Fibroblast of gingiva (primary cell): Measurements from ENCODE around the gene SLC38A10.

Source experiments
- DNase-seq: peaks from one replicate; pipeline ENCODE4 v3.0.0-alpha.2; 2011; ENCODE audit warnings: low read depth

SLC38A10 gene

DNA sequence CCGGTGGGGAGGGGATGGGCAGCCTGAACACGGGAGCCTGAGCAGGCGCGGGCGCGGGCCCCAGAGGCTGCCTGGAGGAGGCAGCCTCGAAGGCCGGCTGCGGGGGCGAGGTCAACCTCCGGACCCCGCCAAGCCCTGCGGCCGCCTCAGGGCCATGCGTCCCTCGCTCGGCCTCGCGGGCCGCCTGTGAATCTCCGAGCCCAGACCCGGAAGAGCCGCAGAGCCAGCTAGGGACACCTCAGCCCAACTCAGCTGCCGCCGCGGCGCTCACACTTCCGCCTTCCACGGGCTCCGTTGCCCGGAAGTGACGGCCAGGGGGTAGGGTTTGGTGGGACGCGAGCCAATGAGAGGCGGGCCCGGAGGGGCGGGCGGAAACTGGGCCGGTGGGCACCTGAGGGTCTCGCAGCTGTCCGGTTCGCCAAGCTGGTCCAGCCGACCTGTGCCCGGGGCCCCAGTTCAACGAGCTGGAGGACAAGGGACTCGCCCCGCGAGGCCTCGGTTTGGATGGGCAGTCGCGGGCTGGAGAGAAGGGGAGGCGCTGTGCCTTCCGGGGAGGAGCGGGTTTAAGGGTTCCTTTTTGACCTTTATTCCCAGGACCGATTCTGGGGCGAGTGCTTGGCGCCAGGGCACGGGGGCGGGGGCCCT, at the start of gene SLC38A10:
TSS of gene SLC38A10 (minus strand) at position 277 of the 645 bp plus-strand sequence. CDS start 386 bp downstream, outside the sequence.
- DNase-seq: peak; percentile 75

DNA sequence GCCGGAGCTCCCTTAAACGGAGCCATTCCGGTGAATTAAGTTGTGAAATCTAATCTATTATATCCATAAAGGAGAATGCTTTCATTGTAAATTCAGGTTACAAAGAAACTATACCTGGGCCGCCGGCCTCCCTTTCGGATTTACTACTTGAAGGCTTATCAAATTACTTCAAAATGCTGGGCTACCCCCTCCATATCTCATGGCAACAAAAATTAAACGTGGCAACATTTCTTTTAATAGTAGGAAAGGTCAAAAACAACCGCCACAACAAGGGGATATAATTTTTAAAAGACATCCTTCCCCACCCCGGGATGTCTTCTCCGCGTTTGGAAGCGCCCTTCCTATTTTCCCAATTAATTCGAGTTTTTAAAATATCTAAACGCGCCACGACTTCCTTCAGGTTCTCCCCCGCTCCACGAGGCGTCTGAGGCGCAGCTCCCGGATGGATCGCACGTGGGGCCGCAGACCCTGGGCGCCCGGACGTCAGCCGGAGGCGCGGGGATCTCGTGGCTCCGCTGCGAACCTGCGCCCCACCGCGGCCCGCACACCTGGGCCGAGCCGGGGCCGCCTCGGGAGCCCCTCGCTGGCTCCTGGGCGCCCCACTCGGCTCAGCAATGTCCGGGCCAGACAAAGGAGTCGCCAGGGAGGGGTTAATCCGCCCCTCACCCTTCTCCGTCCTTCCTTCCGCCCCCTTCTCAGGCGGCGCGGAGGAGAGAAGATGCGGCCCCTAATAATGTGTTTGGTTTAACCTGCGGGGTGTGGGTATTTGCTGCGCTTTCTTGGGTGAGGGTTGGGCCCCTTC, 47.4 kb upstream of the SLC38A10 start:
- no peak for DNase-seq

DNA sequence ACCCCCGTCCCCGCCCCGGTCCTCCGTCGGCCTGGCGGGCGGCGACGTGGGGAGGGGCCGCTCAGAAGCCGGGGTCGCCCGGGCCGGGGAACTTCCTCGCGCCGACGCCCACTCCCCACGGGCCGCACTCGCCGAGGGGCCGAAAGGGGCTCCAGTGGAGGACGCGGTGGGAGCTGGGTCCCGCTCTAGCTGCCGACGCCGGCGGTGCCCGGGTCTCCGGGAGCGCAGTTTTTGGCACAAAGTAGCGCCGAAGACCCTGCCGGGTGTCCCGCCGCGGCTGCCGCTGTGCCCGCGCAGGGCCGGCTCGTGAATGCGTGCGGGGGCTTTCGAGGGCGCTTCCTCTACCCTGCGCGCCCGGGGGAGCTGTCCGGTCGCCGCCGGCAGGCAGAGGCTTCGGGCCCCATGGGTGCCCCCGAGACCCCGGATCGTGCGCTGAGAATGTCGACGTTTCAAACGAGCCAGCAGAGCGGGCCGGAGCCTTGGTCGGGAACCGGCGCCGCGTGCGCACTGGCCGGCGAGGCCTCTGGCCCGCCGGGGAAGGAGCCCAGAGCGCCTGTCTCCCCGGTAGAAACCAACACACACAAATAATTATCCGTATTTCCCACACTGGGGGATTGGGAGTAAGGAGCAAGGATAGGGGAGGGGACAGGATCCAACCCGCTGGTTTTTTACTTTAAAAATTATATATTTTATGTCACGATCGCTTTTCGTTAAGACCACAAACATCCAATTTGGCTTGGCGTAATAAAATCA, 46.6 kb upstream of the SLC38A10 start:
- peak; percentile 51 for DNase-seq

DNA sequence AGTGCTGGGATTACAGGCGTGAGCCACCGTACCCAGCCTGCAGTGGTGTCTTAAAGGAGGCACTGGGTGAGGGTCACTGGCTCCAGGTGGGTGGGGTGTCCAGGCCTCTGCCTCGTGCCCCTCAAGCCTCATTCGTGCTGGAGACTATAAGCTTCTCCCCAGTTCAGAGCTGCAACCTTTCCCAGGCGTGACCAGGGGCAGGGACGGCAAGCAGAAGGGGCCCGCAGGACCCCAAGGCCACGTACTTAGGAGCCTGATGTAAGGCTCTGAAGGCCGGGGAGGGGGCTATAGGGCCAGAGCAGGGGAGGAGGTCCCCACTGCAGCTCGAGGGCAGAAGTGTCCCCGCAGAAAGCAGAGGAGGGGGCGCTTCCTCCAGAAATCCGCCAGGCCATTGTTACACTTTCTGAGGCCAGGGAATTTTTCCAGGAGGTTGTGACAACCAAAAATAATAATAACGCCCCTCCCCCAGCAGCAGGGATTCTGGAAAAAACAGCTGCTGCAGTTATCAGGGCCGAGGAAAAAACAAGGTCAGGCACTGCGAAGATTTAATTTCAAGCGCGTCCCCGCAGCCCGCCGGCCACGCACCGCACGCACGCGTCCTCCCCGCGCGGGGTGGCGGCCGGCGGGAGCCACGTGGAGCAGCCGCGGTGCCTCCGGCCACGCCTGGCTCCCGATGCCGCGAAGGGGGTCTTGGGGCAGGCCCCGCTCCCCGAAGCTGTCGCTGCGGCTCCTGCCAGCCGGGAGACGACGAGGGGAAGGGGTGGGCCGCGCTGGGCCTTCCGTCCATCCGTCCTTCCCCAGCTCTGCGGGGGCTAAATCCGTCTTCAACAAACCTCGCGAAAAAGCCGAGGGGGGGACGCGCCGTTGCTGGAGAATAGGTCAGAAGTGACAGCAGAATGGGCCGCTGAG, 45.8 kb upstream of the SLC38A10 start:
- DNase-seq: no peak

DNA sequence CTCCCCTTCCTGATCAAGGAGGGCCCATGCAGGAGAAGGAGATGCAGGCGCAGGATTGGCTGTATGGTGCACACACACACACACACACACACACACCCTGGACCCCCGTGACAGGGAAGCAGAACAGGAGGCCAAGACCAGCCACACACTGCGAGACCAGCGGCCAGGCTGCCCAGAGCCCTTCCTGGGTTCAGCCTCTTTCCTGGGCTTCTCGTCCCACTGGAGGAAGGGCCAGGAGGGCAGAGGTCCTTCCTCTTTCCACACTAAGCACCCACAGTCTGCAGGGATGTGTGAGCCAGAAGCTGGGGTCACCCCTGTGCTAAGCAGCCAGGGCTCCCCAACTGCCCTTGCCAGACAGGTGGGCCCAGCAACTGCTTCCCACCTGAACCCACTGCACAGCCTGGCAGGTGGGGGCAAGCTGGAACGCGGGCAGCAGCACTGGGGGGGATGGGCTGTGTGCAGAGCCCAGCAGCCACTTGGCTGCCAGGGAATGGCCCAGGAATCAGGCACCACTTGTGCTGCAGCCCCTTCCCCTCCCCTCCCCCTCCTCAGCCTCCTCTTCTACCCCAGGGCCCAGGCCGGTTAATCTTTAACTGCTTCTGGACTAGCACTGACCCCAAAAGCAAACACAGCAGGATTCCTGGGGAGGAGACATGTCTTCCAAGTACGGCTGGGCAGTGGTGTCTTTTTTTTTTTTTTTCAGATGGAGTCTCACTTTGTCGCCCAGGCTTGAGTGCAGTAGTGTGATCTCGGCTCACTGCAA, 44.6 kb upstream of the SLC38A10 start:
- DNase-seq: no peak

DNA sequence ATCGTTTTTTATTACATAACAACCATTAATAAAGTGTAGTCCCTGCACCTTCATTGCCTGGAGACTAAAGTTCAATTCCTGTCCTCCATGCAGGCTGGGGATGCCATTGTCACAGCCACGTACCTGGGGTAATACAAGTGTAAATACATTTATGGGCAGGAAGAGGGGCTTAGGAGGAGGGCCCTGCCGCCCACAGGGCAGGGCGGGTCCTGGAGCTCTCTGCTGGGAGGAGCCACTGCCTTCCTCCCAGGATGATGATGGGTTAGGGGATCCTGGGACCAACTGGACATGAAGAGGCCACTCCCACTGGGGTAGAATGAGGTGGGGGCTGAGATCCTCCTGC, 44.1 kb upstream of the SLC38A10 start:
- DNase-seq: no peak

DNA sequence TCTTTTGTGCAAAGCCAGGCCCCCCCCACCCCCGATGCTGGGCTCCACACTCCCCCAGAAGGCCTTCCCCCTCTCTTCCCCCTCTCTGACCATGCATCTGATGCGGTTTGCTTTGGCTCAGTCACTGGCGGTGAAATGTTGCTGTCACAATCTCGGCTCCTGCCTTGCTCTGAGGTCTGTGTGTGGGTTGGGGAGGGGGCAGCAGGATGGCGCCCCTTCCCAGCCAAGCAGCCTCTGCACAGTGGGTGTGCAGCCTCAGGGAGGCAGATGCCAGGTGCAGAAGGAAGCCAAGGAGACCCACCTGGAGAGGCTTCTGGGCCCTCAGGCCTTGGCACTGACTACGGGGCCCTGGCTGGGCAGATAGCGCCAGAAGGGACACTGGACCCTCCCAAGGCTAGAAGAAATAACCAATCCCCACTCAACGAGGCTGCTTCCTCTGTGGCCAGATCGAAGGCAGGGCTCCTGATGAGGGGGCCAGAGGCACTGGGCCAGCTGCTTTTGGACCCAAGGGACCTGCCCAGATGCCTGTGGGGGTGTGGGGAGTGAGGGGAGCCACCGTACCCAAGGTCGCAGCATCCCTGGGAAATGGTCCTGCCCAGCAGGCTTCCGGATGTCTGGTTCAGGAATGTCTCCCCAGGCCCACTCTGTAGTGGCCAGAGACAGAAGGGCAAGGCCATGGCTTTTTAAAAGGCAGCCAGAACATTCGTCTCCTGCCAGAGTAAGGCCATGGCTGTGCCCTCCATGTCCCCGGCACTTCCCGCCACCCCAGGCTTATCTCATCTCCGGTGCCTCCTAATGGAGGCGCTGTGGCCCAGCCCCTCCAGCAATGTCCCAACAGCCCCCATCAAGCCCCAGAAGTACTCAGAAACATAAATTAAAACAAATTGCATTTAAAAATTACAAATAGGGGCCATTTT, 43.4 kb upstream of the SLC38A10 start:
- no peak for DNase-seq

DNA sequence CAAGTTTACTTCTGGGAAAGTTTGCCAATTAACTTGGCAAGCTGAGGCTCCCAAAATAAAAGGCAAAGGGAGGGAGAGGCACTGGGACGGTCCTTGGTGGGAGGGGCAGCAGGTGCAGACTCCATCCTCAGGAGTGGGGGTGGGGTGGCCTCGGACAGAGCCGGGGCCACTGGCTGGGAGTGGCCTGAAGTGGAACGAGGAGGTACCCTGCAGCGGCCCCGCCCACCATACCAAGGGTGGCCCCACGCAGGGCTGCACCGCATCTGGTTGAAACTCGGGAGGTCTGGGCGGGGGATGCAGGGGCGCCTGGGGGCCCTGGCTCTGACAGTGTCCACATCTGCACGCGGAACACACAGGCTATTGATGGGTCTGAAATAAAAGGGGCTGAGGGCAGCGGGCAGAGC, 42.4 kb upstream of the SLC38A10 start:
- DNase-seq: no peak

DNA sequence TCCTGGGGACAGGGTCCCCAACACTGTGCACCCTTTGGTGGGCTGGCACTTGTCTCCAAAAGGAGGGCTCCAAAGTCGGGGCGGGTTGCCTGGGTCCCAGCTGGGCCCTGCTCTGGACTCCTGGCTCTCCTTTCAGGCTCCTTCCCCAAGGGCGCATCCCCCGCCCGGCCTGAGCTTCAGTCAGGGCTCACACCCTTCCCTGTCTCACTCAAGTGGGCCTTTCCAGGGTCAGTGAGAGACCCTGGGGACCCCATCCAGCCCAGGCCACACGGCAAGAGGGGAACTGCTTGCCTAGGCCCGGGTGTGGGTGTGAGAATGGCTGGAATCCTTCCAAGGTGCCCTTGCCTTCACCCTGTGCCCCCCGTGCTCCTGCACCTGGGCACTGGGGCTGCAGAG, 41.8 kb upstream of the SLC38A10 start:
- no peak for DNase-seq

DNA sequence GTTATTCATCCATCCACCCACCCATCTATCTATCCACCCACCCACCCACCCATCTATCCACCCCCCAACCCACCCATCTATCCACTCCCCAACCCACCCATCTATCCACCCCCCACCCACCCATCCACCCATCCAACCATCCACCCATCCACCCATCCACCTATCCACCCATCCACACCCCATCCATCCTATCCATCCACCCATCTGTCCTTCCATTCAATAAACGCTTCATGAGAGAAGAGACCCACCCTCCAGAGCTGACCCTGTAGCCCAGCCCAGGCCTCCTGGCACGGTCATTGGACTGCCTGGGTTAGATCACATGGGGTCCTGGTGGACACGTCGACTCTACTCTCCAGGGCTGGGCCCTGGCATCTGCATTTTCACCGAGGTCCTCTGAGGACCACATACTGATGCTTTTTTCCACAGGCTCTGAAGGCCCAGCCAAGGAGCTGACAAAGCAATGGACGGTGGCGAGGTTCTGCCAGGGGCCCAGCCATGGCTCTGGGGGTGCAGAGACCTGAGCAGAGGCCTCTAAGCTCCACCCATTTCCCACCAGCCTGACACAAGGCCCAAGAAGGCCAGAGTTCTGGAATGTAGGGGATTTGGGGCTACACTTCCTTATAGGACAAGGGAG, 41.3 kb upstream of the SLC38A10 start:
- DNase-seq: no peak

DNA sequence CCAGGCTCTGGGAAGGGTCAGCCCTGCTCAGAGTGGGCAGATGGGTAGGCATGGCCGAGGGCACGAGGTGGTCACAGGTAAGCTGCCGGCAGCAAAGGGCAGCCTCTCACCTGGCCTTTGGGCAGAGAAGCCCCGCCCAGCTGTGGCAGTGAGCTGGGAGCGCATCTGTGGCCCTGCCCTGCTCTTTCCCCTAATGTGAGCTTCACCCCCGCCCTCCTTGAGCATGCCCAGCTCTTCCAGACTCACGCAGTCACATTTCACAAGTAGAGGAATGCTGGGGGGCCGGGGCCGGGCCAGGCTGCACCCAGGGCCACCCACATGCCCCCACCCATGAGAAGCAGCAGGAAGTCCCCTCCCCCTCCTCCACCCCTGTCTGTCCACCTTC, 40.7 kb upstream of the SLC38A10 start:
- no peak for DNase-seq

DNA sequence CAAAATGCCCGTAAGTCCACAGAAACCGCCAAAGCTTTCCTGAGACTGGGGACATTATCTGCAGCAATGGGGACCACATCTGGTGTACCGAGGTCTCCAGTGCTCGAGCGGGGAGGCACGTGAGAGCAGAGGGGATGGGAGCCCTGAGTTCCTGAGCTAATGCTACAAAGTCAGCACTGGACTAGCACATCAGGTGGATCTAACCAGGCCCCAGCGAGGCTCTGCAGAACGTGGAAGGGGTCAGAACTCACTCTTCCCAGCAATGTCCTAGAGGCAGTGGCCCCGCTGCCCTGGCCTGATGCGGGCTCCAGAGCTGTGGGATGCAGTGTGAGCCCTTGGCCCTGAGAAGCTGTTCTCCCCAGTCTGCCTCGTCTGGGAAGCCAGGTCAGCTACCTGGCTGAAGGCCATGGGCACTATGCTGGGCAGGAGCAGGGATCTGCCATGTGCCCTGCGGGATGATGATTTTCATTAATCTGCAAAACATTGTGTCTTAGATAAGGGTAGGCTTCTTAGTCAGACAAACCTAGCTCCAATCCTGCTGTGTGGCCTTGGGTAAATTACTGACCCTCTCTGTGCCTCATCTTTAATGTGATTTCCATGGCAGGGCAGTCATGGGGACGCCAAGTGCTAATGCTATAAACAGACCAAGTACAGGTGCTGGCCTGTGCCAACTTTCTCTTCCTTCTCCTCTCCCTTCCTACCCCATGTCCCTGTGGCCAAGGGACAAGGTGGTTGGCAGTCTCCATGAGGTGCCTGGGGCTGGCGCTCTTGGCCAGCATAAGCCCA, 40.1 kb upstream of the SLC38A10 start:
- no peak for DNase-seq

DNA sequence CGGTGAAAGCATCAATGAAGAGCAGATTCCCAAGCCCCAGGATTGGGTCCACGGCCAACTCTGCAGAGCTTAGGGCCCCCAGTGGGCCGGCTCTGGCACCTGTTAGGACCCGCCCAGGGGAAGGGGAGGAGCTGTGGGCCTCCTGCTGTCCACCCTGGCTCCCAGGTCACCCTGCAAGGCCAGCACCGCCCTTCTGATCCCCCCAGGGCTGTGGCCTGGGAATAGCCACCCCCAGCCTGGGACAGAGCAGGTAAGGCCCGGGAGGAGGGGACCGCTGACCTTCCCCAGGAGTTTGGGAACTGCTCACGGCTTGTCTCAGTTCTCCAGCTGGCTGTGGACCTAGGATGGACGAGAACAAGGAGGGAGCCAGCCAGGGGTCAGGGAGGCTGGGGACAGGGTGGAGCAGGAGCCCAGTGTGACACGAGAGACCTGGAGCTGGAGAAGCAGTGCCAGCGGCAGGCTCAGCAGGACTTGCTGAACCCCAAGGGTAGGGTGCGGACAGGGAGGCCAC, 39.3 kb upstream of the SLC38A10 start:
- no peak for DNase-seq

DNA sequence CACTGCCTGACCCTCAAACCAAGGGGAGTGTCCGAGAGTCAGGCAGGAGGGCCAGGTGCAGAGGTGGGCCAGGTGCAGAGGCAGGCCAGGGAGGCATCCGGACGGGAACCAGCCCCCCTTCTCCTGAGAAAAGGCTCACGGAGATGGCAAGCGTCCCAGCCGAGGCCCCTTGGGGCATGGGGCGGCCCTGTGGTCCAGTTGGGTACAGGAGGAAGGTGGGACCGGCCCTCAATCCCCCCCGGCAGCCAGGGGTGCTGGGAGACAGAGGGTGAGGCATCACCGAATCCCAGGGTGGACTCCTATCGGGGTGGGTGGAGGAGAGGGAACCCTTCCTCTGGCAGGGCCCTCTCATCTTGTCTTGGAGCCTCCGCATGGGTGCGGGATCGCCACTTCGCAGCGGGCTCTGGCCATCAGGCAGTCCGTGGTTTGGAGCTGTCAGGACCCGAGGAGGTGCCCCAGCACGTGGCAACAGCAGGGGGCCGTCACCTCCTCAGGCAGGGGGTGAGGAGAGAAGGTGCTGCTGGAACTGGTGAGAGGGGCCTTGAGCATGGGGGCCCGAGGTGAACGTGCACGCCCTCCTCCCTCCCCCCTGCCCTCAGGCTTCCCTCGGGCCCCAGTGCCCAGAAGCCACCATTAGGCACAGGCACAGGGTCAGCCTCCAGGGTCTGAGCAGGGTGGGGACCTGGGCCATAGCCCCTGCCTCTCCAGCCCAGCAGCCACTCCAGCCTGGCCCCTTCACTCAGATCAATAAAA, 38.7 kb upstream of the SLC38A10 start:
- no peak for DNase-seq

DNA sequence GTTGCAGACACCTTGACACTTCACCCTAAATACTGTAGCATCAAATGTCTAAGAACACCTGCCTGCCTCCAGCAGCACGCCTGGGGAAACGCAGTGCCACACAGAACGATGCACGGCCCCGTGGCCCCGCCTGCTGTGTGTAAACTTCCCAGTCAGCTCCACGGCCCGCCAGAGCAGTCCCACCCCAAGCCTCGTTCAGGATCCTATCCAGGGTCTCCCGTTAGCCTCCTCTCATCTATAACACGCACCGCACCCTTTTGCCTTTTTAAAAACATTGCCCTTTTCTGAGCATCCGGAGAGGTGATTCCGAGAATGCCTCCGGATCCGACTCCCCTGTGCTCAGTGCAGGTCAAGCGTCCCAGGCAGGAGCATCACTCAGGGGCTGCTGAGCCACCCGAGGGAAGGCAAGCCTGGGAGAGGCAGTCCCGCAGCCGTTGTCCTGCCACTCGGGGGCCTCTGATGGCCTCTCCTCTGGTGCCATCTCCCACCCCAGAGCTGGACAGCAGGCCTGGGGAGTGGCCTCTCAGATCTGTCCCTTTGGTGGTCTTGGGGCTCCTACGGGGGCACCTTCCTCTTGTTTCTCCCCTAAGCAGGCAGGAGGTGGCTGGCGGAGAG, 37.9 kb upstream of the SLC38A10 start:
- no peak for DNase-seq

DNA sequence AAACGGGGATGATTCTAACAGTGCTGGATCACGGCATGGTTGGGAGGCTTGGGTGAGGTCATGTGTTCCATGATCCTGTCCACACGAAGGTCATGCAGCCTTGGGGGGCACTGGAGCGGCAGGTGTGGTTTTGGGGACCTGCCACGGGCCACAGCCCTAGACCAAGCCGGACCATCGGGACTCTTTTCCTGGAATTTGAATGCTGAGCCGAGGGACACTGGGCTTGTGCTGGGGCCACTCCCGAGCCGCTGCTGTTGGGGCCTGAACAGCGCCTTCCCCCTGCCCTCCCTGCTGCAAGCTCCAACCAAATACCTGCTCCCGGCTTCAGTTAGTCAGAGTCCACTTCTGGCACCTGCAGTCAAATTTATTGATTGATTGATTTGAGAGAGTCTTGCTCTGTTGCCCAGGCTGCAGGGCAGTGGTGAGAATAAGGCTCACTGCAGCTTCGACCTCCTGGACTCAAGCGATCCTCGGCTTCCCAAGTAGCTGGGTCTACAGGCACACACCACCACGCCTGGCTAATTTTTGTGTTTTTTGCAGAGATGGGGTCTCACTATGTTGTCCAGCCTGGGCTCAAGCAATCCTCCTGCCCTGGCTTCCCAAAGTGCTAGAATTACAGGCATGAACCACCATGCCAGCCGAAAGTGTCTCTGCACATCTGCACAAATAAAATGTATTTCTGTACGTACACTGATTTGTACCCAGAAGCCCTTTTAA, 37.2 kb upstream of the SLC38A10 start:
- DNase-seq: no peak

DNA sequence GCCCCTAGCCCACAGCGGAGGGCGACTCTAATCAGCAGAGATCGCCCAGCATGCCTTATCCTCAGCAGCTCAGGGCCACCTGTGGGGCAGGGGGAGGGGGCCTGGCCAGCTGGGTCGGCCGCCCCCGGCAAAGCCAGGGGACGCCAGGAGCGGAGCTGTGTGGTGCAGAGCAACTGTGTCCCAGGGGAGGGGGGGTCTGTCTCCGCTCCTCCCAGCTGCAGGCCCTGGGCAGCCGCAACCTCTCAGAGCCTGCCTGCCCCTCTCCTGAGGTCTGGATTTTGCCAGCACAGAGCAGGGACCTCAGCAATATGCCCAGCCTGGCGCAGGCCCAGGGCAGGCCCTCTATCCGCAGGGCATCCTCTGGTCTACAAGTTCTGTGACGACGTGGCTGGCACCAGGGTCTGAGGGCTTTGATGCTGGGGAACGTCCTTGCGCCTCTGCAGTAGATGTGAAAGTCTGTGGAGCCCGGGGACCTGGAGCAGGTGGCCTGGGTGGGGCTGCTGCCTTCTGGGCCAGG, 36.5 kb upstream of the SLC38A10 start:
- DNase-seq: no peak
